H9 (cell line): ENCODE results near the gene NET1. TPM values are rescaled to one million over a fixed set of nuclear protein-coding genes. Genes with fewer than 3 reads are reported as not detected.

Experiments
- DNase-seq: peaks from one replicate; pipeline ENCODE4 v3.0.0-alpha.2; 2017
- H2AFZ ChIP-seq: one replicate; pipeline ENCODE4 v1.6.1; 2013; ENCODE audit warnings: mild to moderate bottlenecking, low read length, control low read depth, moderate library complexity
- H2AK5ac ChIP-seq: 2 replicates; pipeline ENCODE4 v1.6.1; 2013; ENCODE audit warnings: low read length, control low read depth, mixed read lengths; ENCODE audit not compliant: insufficient read length
- H2BK120ac ChIP-seq: one replicate; pipeline ENCODE4 v1.6.1; 2013; ENCODE audit warnings: low read depth, mild to moderate bottlenecking, low read length, control low read depth, inconsistent platforms; ENCODE audit not compliant: poor library complexity, severe bottlenecking
- H2BK12ac ChIP-seq: 2 replicates; pipeline ENCODE4 v1.6.1; 2013; ENCODE audit warnings: low read length, control low read depth, mixed read lengths, low read depth; ENCODE audit not compliant: insufficient read length
- H2BK15ac ChIP-seq: 2 replicates; pipeline ENCODE4 v1.6.1; 2013; ENCODE audit warnings: low read depth, low read length, control low read depth
- H2BK20ac ChIP-seq: one replicate; pipeline ENCODE4 v1.6.1; 2013; ENCODE audit warnings: low read depth, mild to moderate bottlenecking, low read length, control low read depth, inconsistent platforms; ENCODE audit not compliant: poor library complexity, severe bottlenecking
- H2BK5ac ChIP-seq: 2 replicates; pipeline ENCODE4 v1.6.1; 2013; ENCODE audit warnings: low read length, control low read depth, mixed read lengths; ENCODE audit not compliant: insufficient read length
- H3K14ac ChIP-seq: 2 replicates; pipeline ENCODE4 v1.6.1; 2013; ENCODE audit warnings: low read length, control low read depth; ENCODE audit not compliant: insufficient read depth
- H3K18ac ChIP-seq: 2 replicates; pipeline ENCODE4 v1.6.1; 2013; ENCODE audit warnings: low read depth, mild to moderate bottlenecking, mixed read lengths, low read length, control low read depth; ENCODE audit not compliant: insufficient read length
- H3K23ac ChIP-seq: 2 replicates; pipeline ENCODE4 v1.6.1; 2013; ENCODE audit warnings: low read length, control low read depth, mixed read lengths, low read depth; ENCODE audit not compliant: insufficient read length
- H3K23me2 ChIP-seq: 2 replicates; pipeline ENCODE4 v1.6.1; 2013; ENCODE audit warnings: low read depth, mild to moderate bottlenecking, mixed read lengths, low read length, control low read depth; ENCODE audit not compliant: insufficient read length, poor library complexity, severe bottlenecking
- H3K27ac ChIP-seq: 2 replicates; pipeline ENCODE4 v1.5.1; 2013; ENCODE audit warnings: low read length, control low read depth, mixed read lengths, low read depth; ENCODE audit not compliant: insufficient read length
- H3K27me3 ChIP-seq: 2 replicates; pipeline ENCODE4 v1.6.1; 2013; ENCODE audit warnings: low read length, control low read depth, inconsistent platforms; ENCODE audit not compliant: insufficient read depth
- H3K4ac ChIP-seq: 2 replicates; pipeline ENCODE4 v1.6.1; 2013; ENCODE audit warnings: low read depth, mild to moderate bottlenecking, control low read depth, inconsistent platforms, low read length, moderate library complexity
- H3K4me1 ChIP-seq: 2 replicates; pipeline ENCODE4 v1.6.1; 2013; ENCODE audit warnings: low read length, control low read depth, inconsistent platforms; ENCODE audit not compliant: insufficient read depth
- H3K4me2 ChIP-seq: 2 replicates; pipeline ENCODE4 v1.6.1; 2013; ENCODE audit warnings: low read length, control low read depth, mixed read lengths; ENCODE audit not compliant: insufficient read length, insufficient read depth
- H3K56ac ChIP-seq: 2 replicates; pipeline ENCODE4 v1.6.1; 2013; ENCODE audit warnings: low read depth, mild to moderate bottlenecking, mixed read lengths, low read length, control low read depth; ENCODE audit not compliant: insufficient read length
- H3K79me1 ChIP-seq: 2 replicates; pipeline ENCODE4 v1.6.1; 2013; ENCODE audit warnings: low read depth, mild to moderate bottlenecking, moderate library complexity, low read length, control low read depth, inconsistent platforms; ENCODE audit not compliant: insufficient read depth, poor library complexity, severe bottlenecking
- H3K79me2 ChIP-seq: 2 replicates; pipeline ENCODE4 v1.6.1; 2013; ENCODE audit warnings: low read length, control low read depth, inconsistent platforms; ENCODE audit not compliant: insufficient read depth
- H3K9ac ChIP-seq: 2 replicates; pipeline ENCODE4 v1.6.1; 2013; ENCODE audit warnings: low read length, control low read depth, mixed read lengths; ENCODE audit not compliant: insufficient read length; ENCODE audit errors: extremely low read depth
- H3K9me3 ChIP-seq: one replicate; pipeline ENCODE4 v1.6.1; 2013; ENCODE audit warnings: low read depth, low read length, inconsistent platforms; ENCODE audit not compliant: control insufficient read depth
- H3T11ph ChIP-seq: one replicate; pipeline ENCODE4 v1.6.1; 2013; ENCODE audit warnings: mild to moderate bottlenecking, low read length, control low read depth, inconsistent platforms
- H4K20me1 ChIP-seq: one replicate; pipeline ENCODE4 v1.6.1; 2013; ENCODE audit not compliant: control insufficient read depth, insufficient read length, insufficient read depth
- H4K5ac ChIP-seq: 2 replicates; pipeline ENCODE4 v1.6.1; 2013; ENCODE audit warnings: low read depth, mild to moderate bottlenecking, mixed read lengths, low read length, control low read depth; ENCODE audit not compliant: insufficient read length
- H4K8ac ChIP-seq: replicated peaks from 2 replicates; pipeline ENCODE4 v1.6.1; 2013; ENCODE audit warnings: low read length, control low read depth, mixed read lengths, low read depth; ENCODE audit not compliant: insufficient read length
- H4K91ac ChIP-seq: 2 replicates; pipeline ENCODE4 v1.6.1; 2013; ENCODE audit warnings: low read depth, mild to moderate bottlenecking, moderate library complexity, mixed read lengths, low read length, control low read depth; ENCODE audit not compliant: insufficient read length
- H3K27ac Mint-ChIP-seq, 3 experiments: 2 replicates in 2 of 3; 3 replicates in 1 of 3; pipeline ENCODE4 v1.8.0; 2020 to 2021; ENCODE audit warnings: mixed read lengths in 3 of 3, mild to moderate bottlenecking in 1 of 3, moderate library complexity in 1 of 3
- H3K27me3 Mint-ChIP-seq: 2 replicates; pipeline ENCODE4 v1.8.0; 2021; ENCODE audit warnings: low read depth, mild to moderate bottlenecking, moderate library complexity, mixed read lengths
- H3K36me3 Mint-ChIP-seq, 3 experiments: 2 replicates in 2 of 3; 3 replicates in 1 of 3; pipeline ENCODE4 v1.8.0; 2020 to 2021; ENCODE audit warnings: low read depth in 3 of 3, mixed read lengths in 3 of 3; ENCODE audit not compliant: insufficient read depth in 1 of 3
- H3K4me1 Mint-ChIP-seq, 2 experiments: 2 replicates each; pipeline ENCODE4 v1.8.0; 2020; ENCODE audit warnings: mixed read lengths in 2 of 2
- H3K4me3 Mint-ChIP-seq, 2 experiments: 2 replicates in 1 of 2; 3 replicates in 1 of 2; pipeline ENCODE4 v1.8.0; 2020 to 2021; ENCODE audit warnings: mild to moderate bottlenecking in 2 of 2, mixed read lengths in 2 of 2, moderate library complexity in 1 of 2
- H3K9me3 Mint-ChIP-seq, 2 experiments: 2 replicates in 1 of 2; 3 replicates in 1 of 2; pipeline ENCODE4 v1.8.0; 2020; ENCODE audit warnings: mild to moderate bottlenecking in 2 of 2, mixed read lengths in 2 of 2, moderate library complexity in 1 of 2
- CTCF ChIP-seq: fragments of 200-600 bp; sonication (generic); conservative IDR thresholded peaks from 3 replicates; pipeline ENCODE4 v1.8.0; 2021; ENCODE audit warnings: antibody characterized with exemption, mild to moderate bottlenecking
- WGBS: extraction: QIAGEN DNeasy Blood & Tissue Kit; methylation state at CpG from one replicate; pipeline ENCODE4 v1.1.7; 2013; ENCODE audit warnings: missing lambda C conversion rate, low lambda C conversion rate, mixed read lengths; ENCODE audit not compliant: insufficient read length; ENCODE audit errors: extremely low coverage; 5-methylcytosine and 5-hydroxymethylcytosine counted together
- total RNA-seq: library from RNA; stranded (reverse); gene quantifications from 2 replicates; pipeline ENCODE4 v1.2.1, GENCODE V29; 2021

Gene NET1
- total RNA-seq, 1 experiment from 2014 or later, result 50.6 TPM

- H3K4me1 Mint-ChIP-seq, result peaks cover 9 to 14% of the 10 kb centered on the region in 2 experiments; a peak in 3 of 4 replicates
- Histone ChIP-seq H3K23ac (no peak overlapping the region), H2BK120ac (no peak overlapping the region), H4K5ac (no peak overlapping the region), H3K4me2 (no peak overlapping the region), H2BK5ac (no peak overlapping the region), H3K4me1 (no peaks in the 10 kb centered on the region), H3K23me2 (no peaks in the 10 kb centered on the region), H4K91ac (no peak overlapping the region), H2BK12ac (no peak overlapping the region), H3K27me3 (no peaks in the 10 kb centered on the region), H3T11ph (no peak overlapping the region), H3K27ac (no peak overlapping the region), H4K20me1 (no peaks in the 10 kb centered on the region), H2BK15ac (no peak overlapping the region), H3K4ac (no peak overlapping the region), H3K79me1 (no peaks in the 10 kb centered on the region), H3K9me3 (peaks cover 6% of the 10 kb centered on the region), H3K18ac (no peak overlapping the region), H3K56ac (no peak overlapping the region), H2AFZ (no peak overlapping the region), H2AK5ac (no peak overlapping the region), H2BK20ac (no peak overlapping the region), H3K79me2 (no peaks in the 10 kb centered on the region), H3K14ac (no peak overlapping the region), H4K8ac (no peak overlapping the region), H3K9ac (no peak overlapping the region)
- peaks cover 9 to 11% of the 10 kb centered on the region in 2 experiments for H3K9me3 Mint-ChIP-seq
- no peak overlapping the region for H3K4me3 Mint-ChIP-seq
- peaks cover 4% of the 10 kb centered on the region for H3K27me3 Mint-ChIP-seq
- H3K27ac Mint-ChIP-seq, result no peak overlapping the region
- no peak for DNase-seq
- WGBS, result no CpG with 5 or more reads among the region's 3 CpGs
- no peak for TF ChIP-seq CTCF
- H3K36me3 Mint-ChIP-seq, result peaks cover 3 to 11% (median 5%) of the 10 kb centered on the region in 3 experiments
Measured at GRCh38 chr10:5493691-5494090, 81.3 kb downstream of the NET1 start.
